Glomerular visceral epithelial cell (primary cell): Measurements from ENCODE around the gene RNF207.

Experiments used
- DNase-seq: peaks from one replicate; pipeline ENCODE4 v3.0.0-alpha.2; 2016; ENCODE audit errors: extremely low spot score

The RNF207 gene

GRCh38 chr1:6269720-6270400 lies 63.9 kb downstream of the RNF207 start:
- no peak for DNase-seq

GRCh38 chr1:6270401-6270800 lies 64.5 kb downstream of the RNF207 start:
- no peak for DNase-seq
